H1 (cell line): ENCODE results near the gene TP73. TPM values are rescaled to one million over a fixed set of nuclear protein-coding genes. Genes with fewer than 3 reads are reported as not detected.

Source experiments
- CHD1 ChIP-seq: IDR thresholded peaks from 2 replicates; pipeline ENCODE4 v1.6.1; 2012; ENCODE audit warnings: low read depth, low read length, improper control_type of control experiment
- FOSL1 ChIP-seq: IDR thresholded peaks from 2 replicates; pipeline ENCODE4 v1.6.1; 2011; ENCODE audit warnings: mild to moderate bottlenecking, low read depth, low read length, moderate library complexity; ENCODE audit not compliant: insufficient read depth
- GABPA ChIP-seq: IDR thresholded peaks from 2 replicates; pipeline ENCODE4 v1.6.1; 2011; ENCODE audit warnings: mild to moderate bottlenecking, low read length, moderate library complexity, borderline replicate concordance; ENCODE audit not compliant: insufficient read depth
- HDAC2 ChIP-seq, 2 experiments: fragments of 300-600 bp in 1 of 2; sonication (generic) in 1 of 2; IDR thresholded peaks; 2 replicates each; pipeline ENCODE4 v1.6.1; 2011 to 2012; ENCODE audit warnings: low read depth in 2 of 2, low read length in 2 of 2, mild to moderate bottlenecking in 2 of 2, moderate library complexity in 2 of 2, borderline replicate concordance in 1 of 2, inconsistent platforms in 1 of 2
- KDM4A ChIP-seq: IDR thresholded peaks from one replicate; pipeline ENCODE4 v1.7.1; 2012; ENCODE audit warnings: low read depth, mild to moderate bottlenecking, moderate library complexity, low read length, inconsistent platforms; ENCODE audit not compliant: severe bottlenecking
- NANOG ChIP-seq: IDR thresholded peaks from 2 replicates; pipeline ENCODE4 v1.6.1; 2011; ENCODE audit warnings: low read length, low read depth, mild to moderate bottlenecking, inconsistent platforms; ENCODE audit not compliant: insufficient read depth, poor library complexity, severe bottlenecking
- PHF8 ChIP-seq: fragments of 200-600 bp; sonication (generic); conservative IDR thresholded peaks from 2 replicates; pipeline ENCODE4 v1.7.1; 2012; ENCODE audit warnings: low read depth, mild to moderate bottlenecking, inconsistent platforms, low read length, moderate library complexity
- POLR2AphosphoS5 ChIP-seq: IDR thresholded peaks from 2 replicates; pipeline ENCODE4 v1.6.1; 2011; ENCODE audit warnings: low read depth, low read length
- POU5F1 ChIP-seq: IDR thresholded peaks from 2 replicates; pipeline ENCODE4 v1.6.1; 2011; ENCODE audit warnings: low read depth, mild to moderate bottlenecking, low read length, moderate library complexity
- SP1 ChIP-seq: IDR thresholded peaks from 2 replicates; pipeline ENCODE4 v1.6.1; 2011; ENCODE audit warnings: low read depth, low read length
- SP4 ChIP-seq: IDR thresholded peaks from 2 replicates; pipeline ENCODE4 v1.6.1; 2012; ENCODE audit warnings: low read length, inconsistent platforms
- TAF1 ChIP-seq: IDR thresholded peaks from 2 replicates; pipeline ENCODE4 v1.6.1; 2011; ENCODE audit warnings: mild to moderate bottlenecking, low read depth, low read length
- TCF12 ChIP-seq: IDR thresholded peaks from 2 replicates; pipeline ENCODE4 v1.6.1; 2011; ENCODE audit warnings: low read depth, mild to moderate bottlenecking, low read length
- polyA plus RNA-seq, 7 experiments: library from polyadenylated mRNA; depleted of rRNA in 3 of 7; stranded (reverse) in 5 of 7; unstranded in 2 of 7; fragments of >200 nt in 5 of 7; fragments of 200-250 nt in 2 of 7; gene quantifications; 1 replicate in 5 of 7; 2 replicates in 1 of 7; 4 replicates in 1 of 7; pipeline versions ENCODE4 v1.2.1 to v1.2.3, GENCODE V29; 2011 to 2013; ENCODE audit warnings: missing spikeins in 2 of 7, mixed read lengths in 2 of 7
- total RNA-seq: library from RNA; stranded (reverse); fragmentation: NEBNext Ultra II Directional; extraction: Animal tissue kit (Norgen Biotek cat#: 25700); gene quantifications from 2 replicates; pipeline ENCODE4 v1.2.1, GENCODE V29; 2021

TP73 gene
- total and polyA plus RNA-seq, 2 of the 8 experiments (the other 6 are each of a cell fraction or from before 2014, with no cell fraction given) = 2.6 to 3.1 TPM

GRCh38 chr1:3649342-3650247, 2.7 kb upstream of the TP73 start, which contains the start of gene WRAP73 (continued):
- TF ChIP-seq HDAC2 (IDR thresholded peaks at IDR 0.05; ENCODE audit: borderline replicate concordance in 1 of 2, low read depth in 2 of 2, low read length in 2 of 2) (0 out of 4 replicates have a peak, but pooled peaks of 1 of the 2 experiments have one; percentile 51), CHD1 (no peak), PHF8 (peak; percentile 67), SP1 (peak; percentile 74; the same call in 1 of the 2 replicates), TAF1 (peak; percentile 25; the same call in 1 of the 2 replicates), SP4 (no peak), FOSL1 (no peak), KDM4A (peak; percentile 83), GABPA (peak; percentile 94), POLR2AphosphoS5 (no peak), TCF12 (no peak), NANOG (no peak), POU5F1 (no peak)
